Measurements from ENCODE around the gene WASF3. TPM values are rescaled to one million over a fixed set of nuclear protein-coding genes. Genes with fewer than 3 reads are reported as not detected.

The WASF3 gene
- total RNA-seq, 1 donor from 2014 or later = 106 TPM

- Histone ChIP-seq H2AFZ (replicated peaks) (no peak overlapping the region), H3K27ac (no peak overlapping the region), H4K20me1 (ENCODE audit: low read depth) (peaks cover 6% of the 10 kb centered on the region), H3K4me1 (no peaks in the 10 kb centered on the region), H3K79me2 (ENCODE audit: low read depth) (peaks cover 100% of the 10 kb centered on the region), H3K4me2 (no peak overlapping the region), H3K9ac (no peak overlapping the region), H3K9me3 (ENCODE audit: low read depth) (peaks cover 14% of the 10 kb centered on the region), H3K4me3 (no peak overlapping the region), H3K36me3 (peaks cover 24% of the 10 kb centered on the region), H3F3A (ENCODE audit: low read depth) (no peaks in the 10 kb centered on the region), H3K27me3 (no peaks in the 10 kb centered on the region)
- no peaks in the 10 kb centered on the region for H3K27me3 Mint-ChIP-seq (ENCODE audit: insufficient read depth, low read depth)
- H3K4me3 Mint-ChIP-seq = no peak overlapping the region
- peaks cover 73% of the 10 kb centered on the region for H3K9me3 Mint-ChIP-seq
- H3K4me1 Mint-ChIP-seq = no peaks in the 10 kb centered on the region
- no peak for TF ChIP-seq EZH2 (IDR thresholded peaks at IDR 0.05)
- TF ChIP-seq CTCF (IDR thresholded peaks at IDR 0.05) = no peak
- TF ChIP-seq EZH2phosphoT487 (IDR thresholded peaks at IDR 0.05) = no peak
- DNase-seq (ENCODE audit: low spot score) = no peak
- H3K27ac Mint-ChIP-seq = no peak overlapping the region
- H3K36me3 Mint-ChIP-seq = peaks cover 50% of the 10 kb centered on the region
Observed at GRCh38 chr13:26575244-26575643, 17.8 kb downstream of the WASF3 start.

GRCh38 chr13:26579580-26579979 is 22.1 kb downstream of the WASF3 start:
- no peak overlapping the region for H3K9ac ChIP-seq
- no peak overlapping the region for H3K27ac ChIP-seq
- H3K36me3 Mint-ChIP-seq = peaks cover 53% of the 10 kb centered on the region
- H3F3A ChIP-seq (ENCODE audit: low read depth) = peaks cover 10% of the 10 kb centered on the region
- H3K27ac Mint-ChIP-seq = no peak overlapping the region
- H3K4me1 ChIP-seq = peaks cover 16% of the 10 kb centered on the region
- no peak for DNase-seq (ENCODE audit: low spot score)
- H3K27me3 Mint-ChIP-seq (ENCODE audit: insufficient read depth, low read depth) = no peaks in the 10 kb centered on the region
- no peak overlapping the region for H2AFZ ChIP-seq (replicated peaks)
- H4K20me1 ChIP-seq (ENCODE audit: low read depth) = peaks cover 41% of the 10 kb centered on the region
- peaks cover 100% of the 10 kb centered on the region for H3K79me2 ChIP-seq (ENCODE audit: low read depth)
- no peaks in the 10 kb centered on the region for H3K27me3 ChIP-seq
- no peak for TF ChIP-seq EZH2 (IDR thresholded peaks at IDR 0.05)
- no peak for TF ChIP-seq CTCF (IDR thresholded peaks at IDR 0.05)
- no peak for TF ChIP-seq EZH2phosphoT487 (IDR thresholded peaks at IDR 0.05)
- H3K4me3 ChIP-seq = no peak overlapping the region
- H3K9me3 Mint-ChIP-seq = peaks cover 71% of the 10 kb centered on the region
- no peak overlapping the region for H3K4me2 ChIP-seq
- peaks cover 5% of the 10 kb centered on the region for H3K36me3 ChIP-seq
- no peaks in the 10 kb centered on the region for H3K9me3 ChIP-seq (ENCODE audit: low read depth)
- H3K4me1 Mint-ChIP-seq = no peaks in the 10 kb centered on the region
- no peak overlapping the region for H3K4me3 Mint-ChIP-seq

GRCh38 chr13:26583662-26584061 is 26.2 kb downstream of the WASF3 start:
- no peak overlapping the region for H3K9ac ChIP-seq
- peaks cover 74% of the 10 kb centered on the region for H4K20me1 ChIP-seq (ENCODE audit: low read depth)
- peaks cover 100% of the 10 kb centered on the region for H3K79me2 ChIP-seq (ENCODE audit: low read depth)
- no peak overlapping the region for H3K4me3 ChIP-seq
- Mint-ChIP-seq H3K9me3 (peaks cover 69% of the 10 kb centered on the region), H3K27ac (no peak overlapping the region), H3K36me3 (peaks cover 39% of the 10 kb centered on the region), H3K4me3 (no peak overlapping the region), H3K27me3 (ENCODE audit: insufficient read depth, low read depth) (no peaks in the 10 kb centered on the region), H3K4me1 (no peaks in the 10 kb centered on the region)
- TF ChIP-seq EZH2 (IDR thresholded peaks at IDR 0.05) = no peak
- TF ChIP-seq CTCF (IDR thresholded peaks at IDR 0.05) = no peak
- TF ChIP-seq EZH2phosphoT487 (IDR thresholded peaks at IDR 0.05) = no peak
- H3K9me3 ChIP-seq (ENCODE audit: low read depth) = no peaks in the 10 kb centered on the region
- H3K36me3 ChIP-seq = peaks cover 5% of the 10 kb centered on the region
- no peak for DNase-seq (ENCODE audit: low spot score)
- H3K27me3 ChIP-seq = no peaks in the 10 kb centered on the region
- H3K27ac ChIP-seq = peak overlapping the region; percentile 77
- H3K4me1 ChIP-seq = peaks cover 16% of the 10 kb centered on the region
- H3F3A ChIP-seq (ENCODE audit: low read depth) = peaks cover 10% of the 10 kb centered on the region
- H2AFZ ChIP-seq (replicated peaks) = no peak overlapping the region
- H3K4me2 ChIP-seq = peak overlapping the region; percentile 48
